CD14-positive monocyte (primary cell): Measurements from ENCODE around the gene MCC. TPM values are rescaled to one million over a fixed set of nuclear protein-coding genes. Genes with fewer than 3 reads are reported as not detected.

Experiments used
- DNase-seq, 3 donors: peaks; one replicate each; pipeline ENCODE4 v3.0.0-alpha.2; 2011 to 2022
- H2AFZ ChIP-seq: 2 replicates; pipeline ENCODE4 v1.6.0; 2012; ENCODE audit warnings: mild to moderate bottlenecking, low read depth, low read length, inconsistent platforms; ENCODE audit not compliant: insufficient read depth, poor library complexity, severe bottlenecking
- H3K27ac ChIP-seq, 2 donors: 1 replicate in 1 of 2; 2 replicates in 1 of 2; pipeline ENCODE4 v1.5.1; 2012 to 2013; ENCODE audit warnings: low read length in 2 of 2, control low read depth in 1 of 2, inconsistent platforms in 1 of 2, low read depth in 1 of 2, mild to moderate bottlenecking in 1 of 2
- H3K27me3 ChIP-seq, 2 donors: one replicate each; pipeline versions ENCODE4 v1.6.0 to v1.6.1; 2011 to 2013; ENCODE audit warnings: low read length in 2 of 2; ENCODE audit not compliant: control insufficient read depth in 2 of 2, insufficient read depth in 2 of 2
- H3K36me3 ChIP-seq, 2 donors: replicated peaks in 1 of 2; 1 replicate in 1 of 2; 2 replicates in 1 of 2; pipeline versions ENCODE4 v1.5.1 to v1.6.1; 2012 to 2013; ENCODE audit warnings: low read length in 2 of 2, control low read depth in 1 of 2, inconsistent platforms in 1 of 2, mild to moderate bottlenecking in 1 of 2; ENCODE audit not compliant: insufficient read depth in 2 of 2, control insufficient read depth in 1 of 2
- H3K4me1 ChIP-seq, 2 donors: 1 replicate in 1 of 2; 2 replicates in 1 of 2; pipeline versions ENCODE4 v1.5.1 to v1.6.1; 2012 to 2013; ENCODE audit warnings: low read length in 2 of 2, control low read depth in 1 of 2, inconsistent platforms in 1 of 2, mild to moderate bottlenecking in 1 of 2, moderate library complexity in 1 of 2; ENCODE audit not compliant: insufficient read depth in 2 of 2, control insufficient read depth in 1 of 2
- H3K4me2 ChIP-seq: replicated peaks from 2 replicates; pipeline ENCODE3; 2012; ENCODE audit warnings: low read length, moderate library complexity, mild to moderate bottlenecking; ENCODE audit not compliant: poor library complexity, severe bottlenecking; ENCODE audit errors: extremely low read depth
- H3K4me3 ChIP-seq, 3 experiments: fragments of 200-600 bp in 1 of 3; sonication (generic) in 1 of 3; replicated peaks in 1 of 3; 1 replicate in 2 of 3; 2 replicates in 1 of 3; pipeline ENCODE4 v1.5.1; 2011 to 2013; ENCODE audit warnings: low read length in 3 of 3, mild to moderate bottlenecking in 3 of 3, control low read depth in 2 of 3, low read depth in 2 of 3, inconsistent platforms in 1 of 3, moderate library complexity in 1 of 3
- H3K79me2 ChIP-seq: 2 replicates; pipeline ENCODE4 v1.6.0; 2012; ENCODE audit warnings: mild to moderate bottlenecking, control low read depth, inconsistent platforms, low read length, moderate library complexity; ENCODE audit not compliant: insufficient read depth
- H3K9ac ChIP-seq: 2 replicates; pipeline ENCODE4 v1.6.0; 2017; ENCODE audit warnings: low read length, mild to moderate bottlenecking; ENCODE audit not compliant: insufficient read depth, poor library complexity, severe bottlenecking
- H3K9me3 ChIP-seq, 2 donors: replicated peaks in 1 of 2; 1 replicate in 1 of 2; 2 replicates in 1 of 2; pipeline versions ENCODE4 v1.5.1 to v1.6.1; 2012 to 2013; ENCODE audit warnings: low read length in 2 of 2, control low read depth in 1 of 2; ENCODE audit not compliant: control insufficient read depth in 1 of 2, insufficient read depth in 1 of 2
- H4K20me1 ChIP-seq: 2 replicates; pipeline ENCODE4 v1.6.0; 2012; ENCODE audit warnings: mild to moderate bottlenecking, low read length, control low read depth, moderate library complexity; ENCODE audit not compliant: insufficient read depth
- H3K27ac Mint-ChIP-seq, 7 donors: one replicate each; pipeline ENCODE4 v1.8.0; 2020; ENCODE audit warnings: mild to moderate bottlenecking in 7 of 7, mixed read lengths in 7 of 7, moderate library complexity in 6 of 7, inconsistent platforms in 2 of 7
- H3K27me3 Mint-ChIP-seq, 3 donors: one replicate each; pipeline ENCODE4 v1.8.0; 2021 to 2022; ENCODE audit warnings: low read depth in 3 of 3, mild to moderate bottlenecking in 3 of 3, mixed read lengths in 3 of 3, moderate library complexity in 3 of 3, inconsistent platforms in 1 of 3
- H3K36me3 Mint-ChIP-seq, 2 donors: one replicate each; pipeline ENCODE4 v1.8.0; 2020; ENCODE audit warnings: mixed read lengths in 2 of 2, inconsistent platforms in 1 of 2, mild to moderate bottlenecking in 1 of 2
- H3K4me1 Mint-ChIP-seq: one replicate; pipeline ENCODE4 v1.8.0; 2020; ENCODE audit warnings: mild to moderate bottlenecking, mixed read lengths
- H3K4me3 Mint-ChIP-seq, 2 donors: one replicate each; pipeline ENCODE4 v1.8.0; 2020; ENCODE audit warnings: mild to moderate bottlenecking in 2 of 2, mixed read lengths in 2 of 2, moderate library complexity in 1 of 2
- H3K9me3 Mint-ChIP-seq, 7 donors: one replicate each; pipeline ENCODE4 v1.8.0; 2020 to 2022; ENCODE audit warnings: mixed read lengths in 7 of 7, mild to moderate bottlenecking in 6 of 7, moderate library complexity in 6 of 7, inconsistent platforms in 2 of 7
- WGBS: methylation state at CpG from one replicate; pipeline ENCODE4 v1.1.5; 2013; ENCODE audit warnings: missing lambda C conversion rate; ENCODE audit not compliant: insufficient coverage; 5-methylcytosine and 5-hydroxymethylcytosine counted together
- intact Hi-C, 2 donors: fragments of 100-400 bp; cut with micrococcal nuclease; formaldehyde crosslinking; loops; one replicate each; pipeline versions ENCODE4 v1.15.0 to v1.15.1; 2023
- polyA plus RNA-seq, 3 donors: library from polyadenylated mRNA; depleted of rRNA in 1 of 3; unstranded in 2 of 3; stranded (reverse) in 1 of 3; fragments of 300-500 nt in 2 of 3; fragments of >200 nt in 1 of 3; fragmentation: Illumina TruSeq in 2 of 3; gene quantifications; 1 replicate in 2 of 3; 2 replicates in 1 of 3; pipeline ENCODE4 v1.2.3, GENCODE V29; 2012 to 2021
- TF ChIP-seq, protein P1 (sequence below): fragments of 200-600 bp; IDR thresholded peaks from one replicate; pipeline ENCODE4 v1.8.0; 2022; ENCODE audit warnings: antibody characterized with exemption, mild to moderate bottlenecking

The MCC gene
- polyA plus RNA-seq, 3 donors = 0.09 TPM; not detected in 2

DNA sequence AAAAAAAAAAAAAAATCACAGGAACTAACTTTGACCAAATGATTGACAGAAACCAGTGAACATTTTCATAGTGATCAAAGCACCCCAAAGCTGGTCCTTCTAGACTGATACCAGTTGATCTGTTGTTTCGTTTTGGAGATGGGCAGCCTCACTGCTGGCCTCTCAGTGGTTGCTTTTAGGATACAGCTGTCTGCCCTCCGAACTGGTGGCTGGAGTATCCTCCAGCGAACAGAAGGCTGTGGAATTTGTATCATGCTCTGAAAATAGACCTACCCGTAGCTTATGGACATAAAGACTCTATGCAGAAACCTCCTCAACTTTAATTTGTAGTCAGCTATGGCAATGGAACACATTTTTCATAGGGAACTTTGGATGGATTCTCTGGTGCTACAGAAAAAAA is 462.7 kb downstream of the MCC start:
- no peak overlapping the region for H3K9ac ChIP-seq
- no peak overlapping the region for H3K4me3 Mint-ChIP-seq
- H3K9me3 ChIP-seq = no peaks in the 10 kb centered on the region
- 100% methylated on average over 1 of the region's 4 CpGs for WGBS
- H3K4me1 Mint-ChIP-seq = peaks cover 15% of the 10 kb centered on the region
- H3K27me3 Mint-ChIP-seq = peaks cover 0 to 3% (median 0%) of the 10 kb centered on the region in 3 donors
- no peak overlapping the region for H3K27ac Mint-ChIP-seq
- H3K79me2 ChIP-seq = no peaks in the 10 kb centered on the region
- peaks cover 40 to 67% of the 10 kb centered on the region in 2 donors for H3K36me3 ChIP-seq
- TF ChIP-seq, protein P1, sequence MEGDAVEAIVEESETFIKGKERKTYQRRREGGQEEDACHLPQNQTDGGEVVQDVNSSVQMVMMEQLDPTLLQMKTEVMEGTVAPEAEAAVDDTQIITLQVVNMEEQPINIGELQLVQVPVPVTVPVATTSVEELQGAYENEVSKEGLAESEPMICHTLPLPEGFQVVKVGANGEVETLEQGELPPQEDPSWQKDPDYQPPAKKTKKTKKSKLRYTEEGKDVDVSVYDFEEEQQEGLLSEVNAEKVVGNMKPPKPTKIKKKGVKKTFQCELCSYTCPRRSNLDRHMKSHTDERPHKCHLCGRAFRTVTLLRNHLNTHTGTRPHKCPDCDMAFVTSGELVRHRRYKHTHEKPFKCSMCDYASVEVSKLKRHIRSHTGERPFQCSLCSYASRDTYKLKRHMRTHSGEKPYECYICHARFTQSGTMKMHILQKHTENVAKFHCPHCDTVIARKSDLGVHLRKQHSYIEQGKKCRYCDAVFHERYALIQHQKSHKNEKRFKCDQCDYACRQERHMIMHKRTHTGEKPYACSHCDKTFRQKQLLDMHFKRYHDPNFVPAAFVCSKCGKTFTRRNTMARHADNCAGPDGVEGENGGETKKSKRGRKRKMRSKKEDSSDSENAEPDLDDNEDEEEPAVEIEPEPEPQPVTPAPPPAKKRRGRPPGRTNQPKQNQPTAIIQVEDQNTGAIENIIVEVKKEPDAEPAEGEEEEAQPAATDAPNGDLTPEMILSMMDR = no peak
- H3K36me3 Mint-ChIP-seq = peaks cover 45 to 63% of the 10 kb centered on the region in 2 donors
- H3K27me3 ChIP-seq = no peaks in the 10 kb centered on the region
- H3K9me3 Mint-ChIP-seq = no peaks in the 10 kb centered on the region
- no peak overlapping the region for H3K27ac ChIP-seq
- H3K4me2 ChIP-seq = no peak overlapping the region
- intact Hi-C loops = no loop called here
- peaks cover 50% of the 10 kb centered on the region for H4K20me1 ChIP-seq
- H3K4me3 ChIP-seq = no peak overlapping the region
- H2AFZ ChIP-seq = no peak overlapping the region
- no peak for DNase-seq
- H3K4me1 ChIP-seq = peaks cover 0 to 4% of the 10 kb centered on the region in 2 donors

DNA sequence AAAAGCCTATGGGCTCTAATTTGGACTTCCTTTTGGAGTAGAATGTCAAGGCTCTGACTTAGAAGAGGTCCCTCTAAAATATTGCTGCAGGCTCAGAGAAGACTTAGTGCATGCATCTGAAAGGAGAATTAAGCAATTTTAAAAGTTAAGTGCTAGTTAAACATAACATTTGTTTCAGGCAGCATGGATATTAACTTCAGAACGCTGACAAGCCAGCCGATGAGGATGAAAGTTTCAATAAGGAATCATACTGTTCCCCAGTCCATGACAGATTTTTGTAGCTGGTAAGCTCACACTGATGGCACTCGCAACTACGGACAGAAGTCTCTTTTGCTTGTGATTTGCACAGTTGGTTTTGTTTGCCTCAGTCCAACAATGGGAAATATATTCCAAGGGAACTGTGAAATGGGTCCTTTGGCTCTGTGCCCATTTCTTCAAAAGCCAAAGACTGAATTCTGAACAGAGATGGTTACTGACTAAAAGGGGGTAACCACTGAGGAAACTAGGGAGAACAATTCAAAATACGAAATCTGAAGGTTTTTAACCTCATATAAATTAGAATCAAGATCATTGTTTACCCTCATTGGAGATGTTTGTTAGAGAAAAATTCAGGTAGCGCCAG is 464.1 kb downstream of the MCC start:
- H3K9me3 ChIP-seq = no peaks in the 10 kb centered on the region
- no peak overlapping the region for H3K4me2 ChIP-seq
- no peak for DNase-seq
- TF ChIP-seq, protein P1 = no peak
- intact Hi-C loops = no loop called here
- H2AFZ ChIP-seq = no peak overlapping the region
- peaks cover 64% of the 10 kb centered on the region for H4K20me1 ChIP-seq
- peaks cover 0 to 4% of the 10 kb centered on the region in 2 donors for H3K4me1 ChIP-seq
- WGBS = no CpG with 5 or more reads among the region's 6 CpGs
- no peaks in the 10 kb centered on the region for H3K27me3 ChIP-seq
- peaks cover 56 to 74% of the 10 kb centered on the region in 2 donors for H3K36me3 Mint-ChIP-seq
- no peaks in the 10 kb centered on the region for H3K9me3 Mint-ChIP-seq
- H3K27me3 Mint-ChIP-seq = no peaks in the 10 kb centered on the region
- H3K36me3 ChIP-seq = peaks cover 52 to 81% of the 10 kb centered on the region in 2 donors
- no peak overlapping the region for H3K9ac ChIP-seq
- H3K4me3 ChIP-seq = no peak overlapping the region
- no peaks in the 10 kb centered on the region for H3K79me2 ChIP-seq
- no peak overlapping the region for H3K27ac ChIP-seq
- H3K4me3 Mint-ChIP-seq = no peak overlapping the region
- peaks cover 15% of the 10 kb centered on the region for H3K4me1 Mint-ChIP-seq
- H3K27ac Mint-ChIP-seq = no peak overlapping the region
